Stimulated activated CD4-positive, alpha-beta T cell treated with anti-CD3 and anti-CD28 coated beads, Interleukin-4, amount 100 ng/mL, for 48 hours (primary cell): ENCODE data around the gene NPBWR2.
"Not testable (repeated sequence)": the region's sequence is repeated elsewhere in the genome, so short reads cannot be mapped to it uniquely, and the experiment has no call there.

Source experiments
- DNase-seq, 2 donors: peaks; one replicate each; pipeline ENCODE4 v3.0.0-alpha.2; 2020; ENCODE audit warnings: low read depth in 2 of 2

NPBWR2 gene

GRCh38 chr20:64119301-64119680 is 11.9 kb upstream of the NPBWR2 start:
- DNase-seq: no peak

DNA sequence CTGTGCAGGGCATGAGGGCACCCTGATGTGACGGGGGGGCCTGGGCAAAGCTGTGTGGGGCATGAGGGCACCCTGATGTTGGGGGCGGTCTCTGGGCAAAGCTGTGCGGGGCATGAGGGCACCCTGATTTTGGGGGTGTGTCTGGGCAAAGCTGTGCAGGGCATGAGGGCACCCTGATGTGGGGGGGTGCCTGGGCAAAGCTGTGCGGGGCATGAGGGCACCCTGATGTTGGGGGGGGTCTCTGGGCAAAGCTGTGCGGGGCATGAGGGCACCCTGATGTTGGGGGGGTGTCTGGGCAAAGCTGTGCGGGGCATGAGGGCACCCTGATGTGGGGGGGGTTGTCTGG is 10.0 kb upstream of the NPBWR2 start:
- DNase-seq: not testable (repeated sequence)

- no peak for DNase-seq
These were observed 9.4 kb upstream of the NPBWR2 start for GRCh38 chr20:64116541-64117431.

DNA sequence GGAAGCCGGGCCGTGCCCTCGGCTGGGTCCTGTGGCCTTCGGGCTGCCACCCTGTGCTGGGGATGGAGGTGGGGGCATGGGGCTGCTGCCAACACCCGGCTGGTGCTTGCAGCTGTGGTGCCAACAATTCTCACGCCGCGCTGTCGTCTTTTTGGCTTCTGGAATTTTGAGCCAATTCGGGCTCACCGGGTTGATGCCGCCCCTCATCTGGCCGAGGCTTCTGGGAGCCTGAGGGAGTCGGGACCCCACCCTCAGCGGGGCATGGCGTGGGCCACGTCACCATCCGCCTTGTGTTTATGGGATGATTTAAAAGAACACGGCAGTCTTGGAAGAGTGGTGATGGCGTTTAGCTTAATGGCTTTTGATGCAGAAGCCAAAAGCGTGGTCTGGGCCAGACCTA is 8.7 kb upstream of the NPBWR2 start:
- DNase-seq: no peak

GRCh38 chr20:64115171-64115911 is 8.0 kb upstream of the NPBWR2 start:
- DNase-seq: no peak

DNA sequence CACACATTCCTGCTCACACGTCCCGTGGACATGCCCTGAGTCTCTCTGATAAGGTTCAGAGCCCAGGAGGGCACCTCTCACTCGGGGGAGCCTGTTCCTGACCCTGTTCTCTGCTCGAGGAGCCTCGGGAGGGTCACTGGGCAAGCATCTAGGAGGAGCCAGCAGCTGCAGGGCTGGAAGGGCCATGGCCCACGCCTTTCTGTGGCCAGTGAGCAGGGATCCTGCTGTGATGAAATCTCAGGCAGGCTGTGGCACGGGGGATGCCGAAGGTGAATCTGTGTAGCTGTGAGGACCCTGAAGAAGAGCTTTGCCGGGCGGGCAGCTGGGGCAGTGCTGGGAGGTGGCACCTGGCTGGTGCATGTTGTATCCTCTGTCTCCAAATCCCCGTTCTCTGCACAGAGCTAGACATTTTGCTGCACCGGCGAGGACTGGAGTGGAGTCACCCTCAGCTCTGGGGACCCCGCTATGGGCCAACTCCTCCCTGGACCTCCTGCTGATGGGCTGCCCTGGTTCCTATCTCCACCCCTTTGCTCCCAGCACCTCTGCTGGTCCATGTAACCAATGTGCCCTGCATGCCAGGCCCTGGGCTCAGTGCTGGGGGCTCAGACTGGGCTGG is 7.1 kb upstream of the NPBWR2 start:
- no peak for DNase-seq

GRCh38 chr20:64113796-64114355 is 6.5 kb upstream of the NPBWR2 start:
- no peak for DNase-seq

- DNase-seq: no peak
These were observed 6.0 kb upstream of the NPBWR2 start for GRCh38 chr20:64113444-64113775.

GRCh38 chr20:64112691-64113443 is 5.5 kb upstream of the NPBWR2 start:
- no peak for DNase-seq

GRCh38 chr20:64111841-64112641 is 4.7 kb upstream of the NPBWR2 start:
- no peak for DNase-seq

GRCh38 chr20:64110411-64111068 is 3.2 kb upstream of the NPBWR2 start:
- no peak for DNase-seq

DNA sequence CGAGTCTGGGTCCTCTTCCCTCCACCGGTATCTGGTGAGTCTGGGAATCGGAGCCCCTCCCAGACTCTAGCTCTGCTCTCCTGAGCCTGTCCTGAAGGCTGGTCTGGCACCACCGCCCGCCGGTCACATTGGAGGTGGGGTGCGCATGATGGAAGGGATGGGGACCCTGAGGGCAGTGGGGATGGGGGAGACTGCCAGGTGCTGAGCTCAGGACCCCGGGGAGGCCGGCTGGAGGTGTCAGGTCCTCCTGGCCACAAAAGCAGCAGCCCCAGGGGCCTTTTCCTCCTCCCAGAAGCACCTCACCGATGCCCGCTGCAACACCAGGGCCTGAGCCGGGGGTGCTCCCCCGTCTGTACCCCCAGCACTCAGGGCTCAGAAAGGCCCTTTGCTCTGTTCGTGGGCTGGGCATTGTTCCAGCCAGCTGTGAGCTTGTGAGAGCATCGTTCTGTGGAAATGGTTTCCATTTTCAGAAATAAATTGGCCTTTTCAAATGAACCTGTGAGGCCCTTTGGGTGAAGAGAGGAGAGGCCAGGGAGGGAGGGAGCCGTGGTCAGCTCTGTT is 2.5 kb upstream of the NPBWR2 start:
- DNase-seq: no peak

DNA sequence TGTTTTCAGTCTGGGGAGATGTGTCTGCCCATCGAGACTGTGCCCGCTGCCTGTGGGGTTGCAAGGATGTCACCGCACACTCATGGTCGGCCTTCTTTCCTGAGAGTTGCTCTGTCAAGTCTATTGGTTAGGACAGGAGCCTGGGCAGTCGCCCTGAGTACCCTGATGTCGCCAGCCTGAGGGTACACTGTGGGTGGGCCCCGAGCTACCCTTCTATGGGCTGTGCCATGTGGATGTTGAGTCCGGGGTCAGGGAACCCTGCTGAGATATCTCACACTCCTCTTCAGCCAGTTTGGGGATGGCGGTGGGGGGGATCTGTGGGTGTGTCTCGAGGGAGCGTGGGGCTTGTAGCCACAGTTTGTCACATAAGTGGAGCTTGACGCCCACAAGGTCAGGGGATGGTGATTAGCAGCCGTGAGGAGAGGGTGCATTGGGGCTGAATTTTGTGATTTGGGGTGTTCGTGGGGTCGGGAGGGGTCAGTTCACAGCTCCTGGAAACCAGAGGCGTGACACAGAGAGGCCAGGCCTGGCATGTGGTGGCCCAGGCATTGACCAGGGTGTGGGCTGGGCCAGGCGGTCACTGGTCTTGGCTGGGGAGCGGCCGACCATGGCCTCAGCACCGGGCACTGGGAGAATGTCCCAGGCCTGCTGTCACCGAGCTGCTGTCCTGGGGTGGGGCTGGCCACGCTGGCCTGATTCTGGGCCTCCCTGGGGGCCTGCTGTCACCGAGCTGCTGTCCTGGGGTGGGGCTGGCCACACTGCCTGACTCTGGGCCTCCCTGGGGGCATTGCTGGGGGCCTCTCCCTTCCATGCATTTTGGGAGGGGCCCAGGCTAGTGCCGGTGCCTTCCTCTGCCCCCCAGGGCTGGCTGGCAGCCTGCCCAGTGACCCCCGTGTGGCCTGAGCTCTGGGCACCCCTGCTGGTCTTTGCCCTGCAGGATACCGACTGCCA is 1.6 kb upstream of the NPBWR2 start:
- DNase-seq: no peak

- DNase-seq: no peak
These were observed 532 bp upstream of the NPBWR2 start for GRCh38 chr20:64107736-64108457.

DNA sequence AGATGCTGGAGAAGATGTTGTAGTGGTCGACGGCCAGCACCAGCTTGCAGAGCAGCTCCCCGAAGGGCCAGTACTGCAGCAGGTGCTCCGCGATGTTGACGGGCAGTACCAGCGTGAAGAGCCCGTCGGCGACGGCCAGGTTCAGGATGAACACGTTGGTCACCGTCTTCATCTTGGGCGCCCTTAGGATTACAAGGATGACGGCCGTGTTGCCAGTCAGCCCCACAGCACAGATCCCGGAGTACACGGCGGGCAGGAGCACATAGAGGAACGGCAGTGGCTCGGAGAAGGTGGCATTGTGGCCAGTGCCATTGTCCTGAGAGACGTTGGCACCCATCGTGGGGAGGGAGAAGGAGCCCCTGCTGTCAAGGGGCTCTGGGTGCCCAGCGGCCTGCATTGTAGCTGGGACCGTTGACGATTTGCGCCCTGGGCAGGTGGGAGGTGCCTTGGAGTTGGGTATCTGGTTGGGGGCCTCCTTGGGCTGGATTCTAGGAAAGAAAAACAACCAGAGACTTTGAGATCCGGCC is 867 bp downstream of the NPBWR2 start:
- no peak for DNase-seq

DNA sequence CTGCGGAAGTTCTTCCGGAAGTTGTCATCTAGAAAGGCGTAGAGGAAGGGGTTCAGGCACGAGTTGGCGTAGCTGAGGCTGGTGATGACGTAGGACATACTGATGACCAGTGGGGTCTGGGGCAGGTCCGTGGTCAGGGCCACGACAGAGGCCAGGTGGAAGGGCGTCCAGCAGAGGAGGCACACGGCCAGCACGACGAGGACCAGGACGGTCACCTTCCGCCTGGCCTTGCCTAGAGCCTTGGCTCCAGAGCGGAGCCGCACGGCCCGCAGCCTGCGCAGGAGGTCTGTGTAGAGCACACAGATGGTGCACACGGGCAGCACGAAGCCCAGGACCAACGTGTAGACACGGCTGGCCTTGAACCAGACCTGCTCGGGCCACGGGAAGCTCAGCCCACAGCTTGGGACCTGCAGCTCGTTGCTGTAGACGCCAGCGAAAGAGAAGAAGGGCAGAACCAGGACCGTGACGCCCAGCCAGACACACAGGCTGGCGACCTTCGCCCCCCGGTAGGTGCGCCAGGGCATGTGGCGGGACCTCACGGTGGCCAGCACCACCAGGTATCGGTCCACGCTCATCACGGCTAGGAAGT is 1.4 kb downstream of the NPBWR2 start:
- DNase-seq: no peak

- DNase-seq: no peak
These were observed 2.5 kb downstream of the NPBWR2 start for GRCh38 chr20:64104667-64105451.
